HG03342 (cell line): Measurements from ENCODE around the gene ANO6.
"Not testable (repeated sequence)": the region's sequence is repeated elsewhere in the genome, so short reads cannot be mapped to it uniquely, and the experiment has no call there.

Experiments
- ATAC-seq: cut with Tn5 transposase; IDR thresholded peaks from one replicate; pipeline ENCODE4 v1.9.1; 2021; ENCODE audit warnings: mild to moderate bottlenecking, moderate library complexity; ENCODE audit not compliant: unreplicated experiment

Gene ANO6

GRCh38 chr12:45304514-45305178 lies 88.8 kb downstream of the ANO6 start:
- no peak for ATAC-seq

DNA sequence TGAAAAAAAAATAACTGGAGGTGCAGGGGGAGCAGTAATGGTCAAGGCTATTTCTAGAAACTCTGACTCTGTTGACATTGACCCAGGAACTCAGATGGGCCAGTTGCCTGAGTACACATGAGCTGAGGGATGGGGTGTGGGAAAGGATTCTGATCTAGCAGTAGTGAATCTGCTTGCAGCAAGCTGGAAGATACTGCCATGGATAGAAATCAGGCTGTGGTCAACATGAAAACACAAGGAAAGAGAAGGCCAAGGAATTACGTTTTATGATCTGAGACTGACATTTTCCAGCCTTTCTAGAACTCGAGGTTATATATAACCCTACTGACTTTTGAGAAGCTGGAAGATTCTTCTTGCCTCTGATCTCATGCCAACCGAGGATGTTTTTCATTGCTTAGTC lies 90.0 kb downstream of the ANO6 start:
- no peak for ATAC-seq

DNA sequence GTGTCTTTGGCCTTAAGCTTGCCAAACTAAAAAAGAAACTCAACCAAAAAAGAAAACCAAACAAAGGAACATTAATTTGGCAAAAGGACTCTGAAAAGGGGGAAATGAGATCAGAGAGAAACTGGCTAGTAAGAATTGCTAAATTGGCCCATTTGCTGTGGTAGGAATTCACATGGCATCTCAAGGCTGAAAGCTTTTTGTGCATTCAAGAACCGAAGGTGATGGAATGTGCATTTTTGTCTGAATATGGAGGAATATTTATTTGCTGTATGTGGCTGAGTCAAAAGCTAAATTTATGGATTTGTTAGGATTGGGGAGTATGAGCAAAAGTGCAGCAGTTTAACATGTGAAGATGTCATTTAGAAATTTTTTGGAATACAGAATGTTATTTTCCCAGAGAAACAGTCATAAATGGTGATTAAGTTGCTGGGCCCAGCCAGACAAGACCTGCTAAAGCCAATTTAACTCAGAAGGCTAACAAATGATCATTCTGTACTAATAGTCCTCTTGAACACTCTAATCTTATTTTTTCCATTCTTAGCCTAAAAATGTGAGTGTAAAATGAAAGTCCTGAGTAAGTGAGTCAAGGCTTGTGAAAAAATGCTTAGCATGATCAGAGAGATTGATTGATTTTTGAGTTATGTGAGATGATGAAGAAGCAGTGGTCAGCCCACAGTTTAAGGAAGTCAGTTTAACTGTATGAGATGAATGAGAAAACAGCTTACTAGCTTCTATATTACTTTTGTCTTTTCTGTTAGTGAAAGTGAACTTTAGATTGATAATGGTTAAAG lies 94.1 kb downstream of the ANO6 start:
- no peak for ATAC-seq

- ATAC-seq, result no peak
These were observed 94.7 kb downstream of the ANO6 start for GRCh38 chr12:45310627-45310968.

DNA sequence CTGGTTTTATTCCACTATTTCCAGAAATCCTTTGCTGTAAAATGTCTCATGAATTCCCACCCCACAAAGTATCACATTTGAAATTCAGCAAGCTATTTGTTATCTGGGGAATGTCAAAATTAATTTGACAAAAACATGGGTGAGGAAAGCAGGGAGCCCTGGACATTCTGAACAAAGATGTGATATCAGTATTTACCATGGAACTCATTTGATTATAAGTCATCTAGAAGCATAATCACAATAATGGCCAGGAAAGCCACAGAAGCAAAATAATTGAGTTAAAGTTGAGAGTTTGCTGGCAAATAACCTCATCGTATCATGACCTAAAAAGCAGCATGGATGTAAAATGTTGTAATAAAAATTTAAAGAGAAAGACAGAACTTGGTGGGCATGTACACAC lies 96.1 kb downstream of the ANO6 start:
- no peak for ATAC-seq

DNA sequence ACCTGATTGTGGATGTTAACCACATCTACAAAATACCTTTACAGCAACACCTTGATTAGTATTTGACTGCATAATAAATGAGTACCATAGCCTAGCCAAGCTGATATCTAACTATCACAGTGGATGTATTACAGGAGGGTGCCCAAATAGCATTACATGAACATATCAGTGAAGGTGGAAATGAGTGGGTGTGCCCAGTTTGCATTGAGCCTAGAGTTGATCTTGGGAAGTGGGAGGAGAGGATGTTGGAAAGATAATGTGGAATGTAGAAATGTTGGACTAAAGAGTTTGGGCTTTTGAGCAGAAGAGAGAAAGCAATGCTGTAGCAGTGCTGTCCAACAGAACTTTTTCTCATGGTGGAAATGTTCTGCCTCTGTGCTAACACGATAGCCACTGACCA lies 98.9 kb downstream of the ANO6 start:
- no peak for ATAC-seq

GRCh38 chr12:45315462-45315861 lies 99.6 kb downstream of the ANO6 start:
- ATAC-seq, result no peak

- not testable (repeated sequence) for ATAC-seq
These were observed 101.4 kb downstream of the ANO6 start for GRCh38 chr12:45317261-45317660.

DNA sequence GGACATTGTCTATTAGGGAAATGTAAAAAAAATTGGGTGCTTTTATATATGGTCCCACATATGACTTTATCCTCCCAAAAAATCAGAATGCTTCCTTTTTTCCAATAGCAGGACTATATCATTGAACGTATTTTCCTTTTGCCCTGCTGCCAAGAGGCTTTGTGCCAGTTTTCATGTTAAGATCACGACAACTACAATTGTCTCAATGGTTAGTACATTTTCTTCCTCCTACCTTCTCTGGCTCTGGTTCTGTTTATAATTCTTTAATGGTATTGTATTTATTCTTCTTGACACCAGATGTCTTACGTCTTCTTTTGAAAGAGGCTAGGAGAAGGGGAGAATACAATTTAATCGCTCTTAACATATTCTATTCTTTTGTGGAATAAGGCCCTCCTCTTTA lies 106.9 kb downstream of the ANO6 start:
- ATAC-seq, result no peak

- no peak for ATAC-seq
These were observed 108.5 kb downstream of the ANO6 start for GRCh38 chr12:45324391-45324790.

DNA sequence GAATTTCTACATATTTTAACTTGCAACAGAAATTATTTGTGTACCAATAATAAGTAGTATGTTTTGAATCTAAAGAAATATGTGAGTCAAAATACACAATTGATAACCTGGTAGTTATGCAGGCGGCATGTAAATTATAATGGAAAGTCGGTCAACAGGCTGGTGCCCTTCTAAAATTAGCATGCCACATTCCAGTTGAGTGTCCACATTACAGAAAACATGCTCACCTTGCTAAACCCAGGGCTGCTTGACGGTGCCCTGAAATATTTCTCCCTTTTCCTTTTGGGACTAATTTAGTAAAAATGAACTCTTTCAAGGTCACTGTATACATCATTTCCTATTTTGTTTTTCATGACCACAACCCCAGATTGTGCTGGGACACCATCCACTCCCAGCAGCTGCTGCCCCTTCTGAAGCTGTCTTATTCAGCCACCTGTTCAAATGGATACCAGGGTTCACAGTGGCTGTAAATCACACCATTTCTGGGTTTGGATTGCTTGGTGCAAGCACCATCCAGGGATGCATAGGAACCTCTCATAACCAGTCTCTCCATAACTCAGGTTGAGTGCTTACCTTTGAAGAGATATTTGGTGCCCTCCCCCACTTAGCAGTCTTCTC lies 110.6 kb downstream of the ANO6 start:
- ATAC-seq, result no peak

- no peak for ATAC-seq
These were observed 112.0 kb downstream of the ANO6 start for GRCh38 chr12:45327823-45328383.

GRCh38 chr12:45329238-45329637 lies 113.3 kb downstream of the ANO6 start:
- ATAC-seq, result no peak

DNA sequence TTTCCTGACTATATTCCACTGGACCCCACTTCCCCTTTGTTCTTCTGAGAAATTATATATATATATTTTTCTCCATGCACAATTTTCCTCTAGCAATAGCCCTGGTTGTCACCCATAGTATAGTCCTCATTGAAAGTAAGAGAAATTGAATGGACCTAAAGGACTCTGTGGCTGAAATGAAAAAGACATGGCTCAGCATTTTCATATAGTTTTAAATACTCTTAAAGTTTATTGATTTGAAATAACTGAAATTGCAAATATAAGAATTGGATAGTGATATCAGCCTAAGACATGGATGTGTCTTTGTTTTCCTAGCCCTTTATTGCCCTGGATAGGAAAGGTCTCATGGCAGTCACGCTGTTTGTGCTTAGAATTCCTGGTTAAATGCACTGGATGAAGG lies 113.8 kb downstream of the ANO6 start:
- no peak for ATAC-seq

DNA sequence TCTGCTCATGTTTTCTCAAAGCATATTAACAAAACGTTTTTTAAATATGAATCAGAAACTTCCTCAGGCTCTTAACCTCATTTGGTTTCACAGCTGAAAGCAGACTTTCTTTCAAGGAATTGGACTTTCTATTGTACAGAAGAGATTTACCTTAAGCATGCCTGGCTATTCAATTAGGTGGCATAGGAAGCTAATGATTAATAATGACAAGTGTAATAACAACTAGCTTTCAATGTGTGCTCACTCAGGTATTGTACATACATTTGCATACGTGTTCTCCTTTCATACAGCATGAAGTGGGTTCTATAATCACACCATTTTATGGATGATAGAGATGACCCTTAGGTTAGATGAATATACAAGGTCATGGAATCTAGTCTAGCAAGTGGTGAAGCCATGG lies 115.7 kb downstream of the ANO6 start:
- peak; percentile 55 for ATAC-seq

DNA sequence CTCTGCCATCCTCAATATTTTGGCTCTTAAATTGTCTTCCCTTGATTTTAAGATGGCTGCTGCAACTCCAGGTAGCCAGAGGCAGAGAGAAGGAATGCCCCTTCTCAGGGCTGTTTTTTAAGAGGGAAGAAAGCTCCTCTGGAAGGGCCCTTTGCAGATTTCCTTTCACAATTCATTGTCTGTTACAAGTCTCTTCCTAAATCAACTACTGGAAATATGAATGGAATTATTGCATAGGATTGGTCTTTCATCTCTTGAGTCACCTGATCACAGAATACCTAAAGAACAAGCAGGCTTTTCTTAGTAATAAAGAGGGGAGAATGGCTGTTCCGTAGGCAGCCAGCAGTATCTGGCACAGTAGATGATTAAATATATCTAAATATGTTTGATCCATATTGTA lies 118.5 kb downstream of the ANO6 start:
- no peak for ATAC-seq

- ATAC-seq, result no peak
These were observed 120.4 kb downstream of the ANO6 start for GRCh38 chr12:45336331-45336730.

- no peak for ATAC-seq
These were observed 121.1 kb downstream of the ANO6 start for GRCh38 chr12:45336762-45337596.

- ATAC-seq, result no peak
These were observed 121.9 kb downstream of the ANO6 start for GRCh38 chr12:45337835-45338234.

- no peak for ATAC-seq
These were observed 122.4 kb downstream of the ANO6 start for GRCh38 chr12:45338272-45338671.

- no peak for ATAC-seq
These were observed 123.1 kb downstream of the ANO6 start for GRCh38 chr12:45339035-45339434.
